Endothelial cell (in vitro differentiated cells): ENCODE results near the gene LARP4B. TPM values are rescaled to one million over a fixed set of nuclear protein-coding genes. Genes with fewer than 3 reads are reported as not detected.

ENCODE experiments used
- DNase-seq: peaks from one replicate; pipeline ENCODE4 v3.0.0; 2021; ENCODE audit warnings: low spot score
- H3K27ac Mint-ChIP-seq: one replicate; pipeline ENCODE4 v1.8.0; 2021; ENCODE audit warnings: mixed read lengths, inconsistent platforms; ENCODE audit not compliant: unreplicated experiment
- H3K27me3 Mint-ChIP-seq: one replicate; pipeline ENCODE4 v1.8.0; 2021; ENCODE audit warnings: mild to moderate bottlenecking, moderate library complexity, mixed read lengths, inconsistent platforms; ENCODE audit not compliant: unreplicated experiment
- H3K36me3 Mint-ChIP-seq: one replicate; pipeline ENCODE4 v1.8.0; 2021; ENCODE audit warnings: mild to moderate bottlenecking, low read depth, mixed read lengths, inconsistent platforms; ENCODE audit not compliant: unreplicated experiment
- H3K4me1 Mint-ChIP-seq: one replicate; pipeline ENCODE4 v1.8.0; 2021; ENCODE audit warnings: mild to moderate bottlenecking, mixed read lengths, inconsistent platforms; ENCODE audit not compliant: unreplicated experiment
- H3K4me3 Mint-ChIP-seq: one replicate; pipeline ENCODE4 v1.8.0; 2021; ENCODE audit warnings: mild to moderate bottlenecking, mixed read lengths, inconsistent platforms; ENCODE audit not compliant: unreplicated experiment
- H3K9me3 Mint-ChIP-seq: one replicate; pipeline ENCODE4 v1.8.0; 2021; ENCODE audit warnings: mixed read lengths, inconsistent platforms; ENCODE audit not compliant: unreplicated experiment
- CTCF ChIP-seq: fragments of 200-600 bp; sonication (generic); IDR thresholded peaks from one replicate; pipeline ENCODE4 v1.5.0; 2021; ENCODE audit warnings: antibody characterized with exemption; ENCODE audit not compliant: unreplicated experiment
- total RNA-seq: library from RNA; stranded (reverse); fragmentation: NEBNext Ultra II Directional; extraction: Animal tissue kit (Norgen Biotek cat#: 25700); gene quantifications from one replicate; pipeline ENCODE4 v1.2.1, GENCODE V29; 2021; ENCODE audit not compliant: unreplicated experiment

Gene LARP4B
- total RNA-seq, 1 donor from 2014 or later = 91.8 TPM

DNA sequence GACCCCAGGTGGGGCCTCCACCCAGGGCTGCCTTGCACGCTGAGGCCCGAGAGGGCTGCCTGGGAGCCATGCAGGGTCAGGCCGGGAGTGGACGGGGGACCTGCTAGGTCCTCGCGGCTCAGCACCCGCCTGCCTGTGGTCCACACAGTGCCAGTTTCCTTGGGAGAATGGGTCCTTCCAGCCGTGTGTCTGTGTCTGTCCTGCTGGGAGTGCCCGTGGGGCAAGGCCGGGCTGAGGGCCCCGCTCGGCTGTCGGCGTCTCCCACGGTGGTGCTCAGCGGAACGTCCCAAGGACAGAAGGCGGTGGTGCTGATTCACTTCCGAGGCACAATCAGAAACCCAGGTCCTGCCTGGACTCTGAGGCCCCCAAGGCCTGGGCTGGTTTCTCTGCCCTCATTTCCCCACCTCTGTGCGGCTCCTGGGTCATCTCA is 33.5 kb upstream of the LARP4B start:
- no peak overlapping the region for H3K4me3 Mint-ChIP-seq
- peaks cover 4% of the 10 kb centered on the region for H3K36me3 Mint-ChIP-seq
- TF ChIP-seq CTCF = no peak
- H3K27ac Mint-ChIP-seq = no peak overlapping the region
- H3K27me3 Mint-ChIP-seq = peaks cover 3% of the 10 kb centered on the region
- H3K4me1 Mint-ChIP-seq = peaks cover 8% of the 10 kb centered on the region
- no peak for DNase-seq
- H3K9me3 Mint-ChIP-seq = no peaks in the 10 kb centered on the region

- H3K9me3 Mint-ChIP-seq = no peaks in the 10 kb centered on the region
- no peak for TF ChIP-seq CTCF
- H3K4me3 Mint-ChIP-seq = no peak overlapping the region
- DNase-seq = no peak
- H3K27me3 Mint-ChIP-seq = peaks cover 3% of the 10 kb centered on the region
- peaks cover 4% of the 10 kb centered on the region for H3K36me3 Mint-ChIP-seq
- peaks cover 8% of the 10 kb centered on the region for H3K4me1 Mint-ChIP-seq
- no peak overlapping the region for H3K27ac Mint-ChIP-seq
Observed at GRCh38 chr10:964321-964987, 32.9 kb upstream of the LARP4B start.

DNA sequence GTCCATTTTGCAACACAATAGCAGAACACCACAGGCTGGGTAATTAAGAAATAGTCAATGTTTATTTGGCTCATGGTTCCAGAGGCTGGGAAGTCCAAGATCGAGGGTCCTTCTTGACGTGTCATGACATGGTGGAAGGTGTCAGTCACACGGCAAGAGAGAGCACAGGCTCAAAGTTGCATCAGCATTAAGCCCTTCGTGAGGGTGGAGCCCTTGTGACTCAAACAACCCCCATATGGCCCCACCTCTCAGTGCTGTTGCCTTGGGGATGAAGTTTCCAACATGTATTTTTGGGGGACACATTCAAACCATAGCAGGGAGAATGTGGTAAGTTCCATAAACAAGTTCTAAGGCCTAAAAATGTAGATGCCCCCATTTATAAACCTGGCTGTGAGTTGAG is 32.1 kb upstream of the LARP4B start:
- H3K36me3 Mint-ChIP-seq = peaks cover 4% of the 10 kb centered on the region
- no peak for TF ChIP-seq CTCF
- H3K27ac Mint-ChIP-seq = no peak overlapping the region
- H3K9me3 Mint-ChIP-seq = no peaks in the 10 kb centered on the region
- H3K4me3 Mint-ChIP-seq = no peak overlapping the region
- peaks cover 3% of the 10 kb centered on the region for H3K27me3 Mint-ChIP-seq
- H3K4me1 Mint-ChIP-seq = peaks cover 3% of the 10 kb centered on the region
- DNase-seq = no peak

GRCh38 chr10:963186-963585 is 31.7 kb upstream of the LARP4B start:
- no peaks in the 10 kb centered on the region for H3K9me3 Mint-ChIP-seq
- no peak for TF ChIP-seq CTCF
- H3K4me3 Mint-ChIP-seq = no peak overlapping the region
- peaks cover 3% of the 10 kb centered on the region for H3K27me3 Mint-ChIP-seq
- no peak for DNase-seq
- H3K4me1 Mint-ChIP-seq = no peaks in the 10 kb centered on the region
- peaks cover 4% of the 10 kb centered on the region for H3K36me3 Mint-ChIP-seq
- no peak overlapping the region for H3K27ac Mint-ChIP-seq

DNA sequence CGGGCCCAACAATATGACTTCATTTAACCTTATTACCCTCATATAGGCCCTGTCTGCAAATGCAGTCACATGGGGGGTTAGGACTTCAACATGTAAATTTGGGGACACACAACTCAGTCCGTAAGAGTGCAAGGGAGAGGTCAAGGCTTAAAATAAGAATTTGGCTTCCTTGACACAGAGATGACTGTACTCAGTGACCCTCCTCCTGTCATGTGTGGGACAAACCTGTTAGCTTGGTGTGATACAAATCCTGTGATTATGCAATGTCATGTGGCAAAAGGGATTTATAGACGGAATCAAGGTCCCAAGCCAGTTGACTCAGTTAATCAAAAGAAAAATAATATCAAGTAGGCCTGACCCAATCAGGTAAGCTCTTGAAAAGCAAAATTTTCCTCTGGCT is 30.8 kb upstream of the LARP4B start:
- Mint-ChIP-seq H3K27me3 (peaks cover 3% of the 10 kb centered on the region), H3K4me3 (no peak overlapping the region), H3K9me3 (no peaks in the 10 kb centered on the region), H3K36me3 (peaks cover 4% of the 10 kb centered on the region), H3K4me1 (no peaks in the 10 kb centered on the region), H3K27ac (no peak overlapping the region)
- no peak for DNase-seq
- TF ChIP-seq CTCF = no peak
